ENCODE data around the gene MYNN. TPM values are rescaled to one million over a fixed set of nuclear protein-coding genes. Genes with fewer than 3 reads are reported as not detected.
A peak's percentile ranks its signal among the peaks of the same experiment; 100 is the strongest.
"Not testable (repeated sequence)": the region's sequence is repeated elsewhere in the genome, so short reads cannot be mapped to it uniquely, and the experiment has no call there.

MYNN gene
- 1 to 10 TPM; 5.8 to 6.5 TPM for polyA plus RNA-seq

GRCh38 chr3:169772897-169773816 is at the start of gene MYNN:
TSS of gene MYNN (plus strand) at chr3:169773396. CDS start at chr3:169774296, 900 bp downstream.
- 0 to 1% methylated on average over 60 to 61 of the region's 61 CpGs for WGBS, 2 donors
- Histone ChIP-seq H3K9me3 (ENCODE audit: control insufficient read depth in 2 of 2, insufficient read depth in 1 of 2, low read depth in 1 of 2, low read length in 1 of 2) (no peaks in the 10 kb centered on the region), H3K36me3 (ENCODE audit: control insufficient read depth in 2 of 2, insufficient read depth in 2 of 2, low read length in 1 of 2) (peaks cover 0 to 4% of the 10 kb centered on the region in 2 donors), H3K4me3 (ENCODE audit: low read depth in 1 of 2, low read length in 2 of 2) (peak within 1 kb of the TSS; percentile 63 to 90), H3K4me1 (ENCODE audit: control insufficient read depth in 2 of 2, insufficient read depth in 2 of 2, low read length in 1 of 2) (no peaks in the 10 kb centered on the region), H3K27ac (ENCODE audit: low read depth in 2 of 2, low read length in 1 of 2) (peak within 1 kb of the TSS; percentile 99 to 100), H3K27me3 (ENCODE audit: control insufficient read depth in 1 of 2, insufficient read depth in 2 of 2, low read length in 2 of 2) (no peaks in the 10 kb centered on the region)

- not testable (repeated sequence) for H3K4me1 ChIP-seq (ENCODE audit: control insufficient read depth in 2 of 2, insufficient read depth in 2 of 2, low read length in 1 of 2); H3K9me3 ChIP-seq (ENCODE audit: control insufficient read depth in 2 of 2, insufficient read depth in 1 of 2, low read depth in 1 of 2, low read length in 1 of 2); H3K4me3 ChIP-seq (ENCODE audit: low read depth in 1 of 2, low read length in 2 of 2); H3K27me3 ChIP-seq (ENCODE audit: control insufficient read depth in 1 of 2, insufficient read depth in 2 of 2, low read length in 2 of 2); H3K36me3 ChIP-seq (ENCODE audit: control insufficient read depth in 2 of 2, insufficient read depth in 2 of 2, low read length in 1 of 2); H3K27ac ChIP-seq (ENCODE audit: low read depth in 2 of 2, low read length in 1 of 2)
These were observed 41.3 kb upstream of the MYNN start for GRCh38 chr3:169731857-169732256.

GRCh38 chr3:169739067-169739466 is 34.1 kb upstream of the MYNN start:
- Histone ChIP-seq H3K4me1 (ENCODE audit: control insufficient read depth in 2 of 2, insufficient read depth in 2 of 2, low read length in 1 of 2) (no peaks in the 10 kb centered on the region), H3K36me3 (ENCODE audit: control insufficient read depth in 2 of 2, insufficient read depth in 2 of 2, low read length in 1 of 2) (no peaks in the 10 kb centered on the region), H3K4me3 (ENCODE audit: low read depth in 1 of 2, low read length in 2 of 2) (no peak overlapping the region), H3K27ac (ENCODE audit: low read depth in 2 of 2, low read length in 1 of 2) (no peak overlapping the region), H3K9me3 (ENCODE audit: control insufficient read depth in 2 of 2, insufficient read depth in 1 of 2, low read depth in 1 of 2, low read length in 1 of 2) (no peaks in the 10 kb centered on the region), H3K27me3 (ENCODE audit: control insufficient read depth in 1 of 2, insufficient read depth in 2 of 2, low read length in 2 of 2) (no peaks in the 10 kb centered on the region)
- 70 to 75% methylated on average over 2 of the region's 2 CpGs for WGBS, 2 donors

GRCh38 chr3:169744366-169745054 is 28.7 kb upstream of the MYNN start:
- 0 to 50% methylated on average over 1 of the region's 1 CpG for WGBS, 2 donors

GRCh38 chr3:169746924-169747323 is 26.3 kb upstream of the MYNN start:
- H3K4me1 ChIP-seq (ENCODE audit: control insufficient read depth in 2 of 2, insufficient read depth in 2 of 2, low read length in 1 of 2), result no peaks in the 10 kb centered on the region
- H3K36me3 ChIP-seq (ENCODE audit: control insufficient read depth in 2 of 2, insufficient read depth in 2 of 2, low read length in 1 of 2), result no peaks in the 10 kb centered on the region
- H3K27ac ChIP-seq (ENCODE audit: low read depth in 2 of 2, low read length in 1 of 2), result no peak overlapping the region
- H3K4me3 ChIP-seq (ENCODE audit: low read depth in 1 of 2, low read length in 2 of 2), result no peak overlapping the region
- H3K9me3 ChIP-seq (ENCODE audit: control insufficient read depth in 2 of 2, insufficient read depth in 1 of 2, low read depth in 1 of 2, low read length in 1 of 2), result no peaks in the 10 kb centered on the region
- H3K27me3 ChIP-seq (ENCODE audit: control insufficient read depth in 1 of 2, insufficient read depth in 2 of 2, low read length in 2 of 2), result no peaks in the 10 kb centered on the region
- WGBS, 2 donors, result 65 to 68% methylated on average over 6 of the region's 6 CpGs

More at GRCh38 chr3:169744366-169745054, 28.7 kb upstream of the MYNN start:
- Histone ChIP-seq H3K4me1 (ENCODE audit: control insufficient read depth in 2 of 2, insufficient read depth in 2 of 2, low read length in 1 of 2) (no peaks in the 10 kb centered on the region), H3K36me3 (ENCODE audit: control insufficient read depth in 2 of 2, insufficient read depth in 2 of 2, low read length in 1 of 2) (no peaks in the 10 kb centered on the region), H3K4me3 (ENCODE audit: low read depth in 1 of 2, low read length in 2 of 2) (no peak overlapping the region), H3K27me3 (ENCODE audit: control insufficient read depth in 1 of 2, insufficient read depth in 2 of 2, low read length in 2 of 2) (no peaks in the 10 kb centered on the region), H3K27ac (ENCODE audit: low read depth in 2 of 2, low read length in 1 of 2) (no peak overlapping the region), H3K9me3 (ENCODE audit: control insufficient read depth in 2 of 2, insufficient read depth in 1 of 2, low read depth in 1 of 2, low read length in 1 of 2) (no peaks in the 10 kb centered on the region)

- 36 to 43% methylated on average over 3 of the region's 3 CpGs for WGBS, 2 donors
- Histone ChIP-seq H3K27ac (ENCODE audit: low read depth in 2 of 2, low read length in 1 of 2) (no peak overlapping the region), H3K4me1 (ENCODE audit: control insufficient read depth in 2 of 2, insufficient read depth in 2 of 2, low read length in 1 of 2) (no peaks in the 10 kb centered on the region), H3K4me3 (ENCODE audit: low read depth in 1 of 2, low read length in 2 of 2) (no peak overlapping the region), H3K27me3 (ENCODE audit: control insufficient read depth in 1 of 2, insufficient read depth in 2 of 2, low read length in 2 of 2) (no peaks in the 10 kb centered on the region), H3K36me3 (ENCODE audit: control insufficient read depth in 2 of 2, insufficient read depth in 2 of 2, low read length in 1 of 2) (no peaks in the 10 kb centered on the region), H3K9me3 (ENCODE audit: control insufficient read depth in 2 of 2, insufficient read depth in 1 of 2, low read depth in 1 of 2, low read length in 1 of 2) (no peaks in the 10 kb centered on the region)
These were observed 24.5 kb upstream of the MYNN start for GRCh38 chr3:169748670-169749069.

- no peaks in the 10 kb centered on the region for H3K9me3 ChIP-seq (ENCODE audit: control insufficient read depth in 2 of 2, insufficient read depth in 1 of 2, low read depth in 1 of 2, low read length in 1 of 2)
- no peak overlapping the region for H3K4me3 ChIP-seq (ENCODE audit: low read depth in 1 of 2, low read length in 2 of 2)
- no peaks in the 10 kb centered on the region for H3K4me1 ChIP-seq (ENCODE audit: control insufficient read depth in 2 of 2, insufficient read depth in 2 of 2, low read length in 1 of 2)
- WGBS, 2 donors, result 48 to 65% methylated on average over 2 of the region's 2 CpGs
- H3K27me3 ChIP-seq (ENCODE audit: control insufficient read depth in 1 of 2, insufficient read depth in 2 of 2, low read length in 2 of 2), result no peaks in the 10 kb centered on the region
- no peaks in the 10 kb centered on the region for H3K36me3 ChIP-seq (ENCODE audit: control insufficient read depth in 2 of 2, insufficient read depth in 2 of 2, low read length in 1 of 2)
- no peak overlapping the region for H3K27ac ChIP-seq (ENCODE audit: low read depth in 2 of 2, low read length in 1 of 2)
These were observed 22.5 kb upstream of the MYNN start for GRCh38 chr3:169750665-169751064.

- WGBS, 2 donors, result 91 to 92% methylated on average over 2 of the region's 2 CpGs
- Histone ChIP-seq H3K36me3 (ENCODE audit: control insufficient read depth in 2 of 2, insufficient read depth in 2 of 2, low read length in 1 of 2) (no peaks in the 10 kb centered on the region), H3K4me3 (ENCODE audit: low read depth in 1 of 2, low read length in 2 of 2) (no peak overlapping the region), H3K27me3 (ENCODE audit: control insufficient read depth in 1 of 2, insufficient read depth in 2 of 2, low read length in 2 of 2) (no peaks in the 10 kb centered on the region), H3K27ac (ENCODE audit: low read depth in 2 of 2, low read length in 1 of 2) (no peak overlapping the region), H3K4me1 (ENCODE audit: control insufficient read depth in 2 of 2, insufficient read depth in 2 of 2, low read length in 1 of 2) (no peaks in the 10 kb centered on the region), H3K9me3 (ENCODE audit: control insufficient read depth in 2 of 2, insufficient read depth in 1 of 2, low read depth in 1 of 2, low read length in 1 of 2) (no peaks in the 10 kb centered on the region)
These were observed 21.3 kb upstream of the MYNN start for GRCh38 chr3:169751875-169752274.

GRCh38 chr3:169754711-169755110 is 18.5 kb upstream of the MYNN start:
- Histone ChIP-seq H3K36me3 (ENCODE audit: control insufficient read depth in 2 of 2, insufficient read depth in 2 of 2, low read length in 1 of 2) (no peaks in the 10 kb centered on the region), H3K4me3 (ENCODE audit: low read depth in 1 of 2, low read length in 2 of 2) (no peak overlapping the region), H3K4me1 (ENCODE audit: control insufficient read depth in 2 of 2, insufficient read depth in 2 of 2, low read length in 1 of 2) (no peaks in the 10 kb centered on the region), H3K27ac (ENCODE audit: low read depth in 2 of 2, low read length in 1 of 2) (no peak overlapping the region), H3K9me3 (ENCODE audit: control insufficient read depth in 2 of 2, insufficient read depth in 1 of 2, low read depth in 1 of 2, low read length in 1 of 2) (no peaks in the 10 kb centered on the region), H3K27me3 (ENCODE audit: control insufficient read depth in 1 of 2, insufficient read depth in 2 of 2, low read length in 2 of 2) (no peaks in the 10 kb centered on the region)
- WGBS, 2 donors, result 53 to 66% methylated on average over 3 of the region's 3 CpGs
